HG03460 (cell line): ENCODE measurements around the gene RAB3C.

Experiments
- ATAC-seq: cut with Tn5 transposase; IDR thresholded peaks from one replicate; pipeline ENCODE4 v1.9.1; 2021; ENCODE audit not compliant: unreplicated experiment

Gene RAB3C

GRCh38 chr5:58718269-58718978 lies 135.5 kb downstream of the RAB3C start:
- no peak for ATAC-seq

GRCh38 chr5:58722160-58722559 lies 139.3 kb downstream of the RAB3C start:
- ATAC-seq, result no peak

DNA sequence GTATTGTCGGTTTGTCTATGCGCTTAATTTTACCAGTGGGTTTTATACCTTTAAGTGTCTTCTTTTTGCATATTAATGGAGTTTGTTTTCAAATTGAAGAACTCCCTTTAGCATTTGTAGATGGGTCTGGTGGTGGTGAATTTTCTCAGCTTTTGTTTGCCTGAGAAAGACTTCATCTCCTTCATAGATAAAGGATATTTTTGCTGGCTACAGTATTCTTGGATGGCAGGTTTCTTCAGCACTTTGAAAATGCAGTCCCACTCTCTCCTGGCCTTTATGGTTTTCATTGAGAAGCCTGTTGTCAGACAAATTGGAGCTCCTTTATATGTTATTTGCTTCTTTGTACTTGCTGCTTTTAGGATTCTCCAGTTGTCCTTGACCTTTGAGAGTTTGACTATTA lies 142.1 kb downstream of the RAB3C start:
- ATAC-seq, result no peak

DNA sequence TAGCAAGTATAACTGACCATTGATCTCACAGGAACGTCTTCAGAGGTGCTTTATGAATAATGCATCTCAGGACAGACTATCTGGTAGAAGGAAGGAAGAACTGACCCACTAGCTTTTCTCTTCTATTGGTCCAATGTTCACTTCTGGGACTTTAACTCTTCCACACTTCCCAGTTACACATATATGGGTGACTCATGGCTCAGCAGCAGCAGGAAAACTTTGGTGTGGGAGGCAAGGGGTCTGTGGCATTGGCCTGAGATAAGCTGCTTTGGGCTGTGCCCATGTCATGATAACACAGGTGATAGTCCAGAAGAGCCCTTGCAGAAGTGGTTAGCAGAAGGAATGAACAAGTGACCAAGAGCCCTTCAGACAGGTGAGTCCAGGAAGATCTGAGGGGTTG lies 148.8 kb downstream of the RAB3C start:
- ATAC-seq, result no peak

DNA sequence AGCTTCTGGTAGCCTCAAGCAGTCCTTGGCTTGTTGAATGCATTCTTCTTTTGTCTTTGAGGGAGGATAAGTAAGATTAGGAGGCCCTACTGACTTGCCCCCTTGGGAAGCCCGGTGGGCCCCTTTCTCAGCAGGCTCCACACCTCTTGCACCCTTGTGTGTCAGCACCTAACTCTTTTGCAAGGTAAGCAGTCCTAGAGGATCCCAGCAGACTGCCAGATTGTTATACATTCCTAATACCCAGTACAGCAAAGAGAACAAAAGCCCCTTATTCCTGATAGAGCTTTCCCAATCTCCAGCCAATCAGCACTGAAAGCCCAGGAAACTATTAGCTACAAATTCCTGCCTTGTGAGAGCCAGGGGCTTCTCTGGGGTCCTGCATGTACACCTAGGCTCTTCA lies 152.8 kb downstream of the RAB3C start:
- ATAC-seq, result no peak

GRCh38 chr5:58736214-58736613 lies 153.3 kb downstream of the RAB3C start:
- no peak for ATAC-seq

DNA sequence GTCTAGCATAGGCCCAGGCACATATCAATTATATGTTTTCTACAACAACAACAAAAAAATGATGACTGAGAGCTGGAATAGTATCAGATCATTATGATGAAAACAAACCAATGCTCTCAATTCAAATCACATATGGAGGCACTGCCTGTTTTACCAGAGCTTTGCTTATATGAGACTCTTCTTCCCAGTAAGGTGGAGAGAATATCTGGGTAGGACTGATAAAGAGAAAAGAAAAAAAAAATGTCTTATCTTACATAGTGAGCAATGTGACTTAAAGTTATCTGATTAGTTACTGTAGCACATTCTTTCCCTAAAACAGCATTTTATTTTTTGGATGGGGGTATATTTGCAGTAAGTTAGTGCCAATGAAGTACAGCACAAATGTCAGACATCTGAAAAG lies 154.8 kb downstream of the RAB3C start:
- no peak for ATAC-seq

DNA sequence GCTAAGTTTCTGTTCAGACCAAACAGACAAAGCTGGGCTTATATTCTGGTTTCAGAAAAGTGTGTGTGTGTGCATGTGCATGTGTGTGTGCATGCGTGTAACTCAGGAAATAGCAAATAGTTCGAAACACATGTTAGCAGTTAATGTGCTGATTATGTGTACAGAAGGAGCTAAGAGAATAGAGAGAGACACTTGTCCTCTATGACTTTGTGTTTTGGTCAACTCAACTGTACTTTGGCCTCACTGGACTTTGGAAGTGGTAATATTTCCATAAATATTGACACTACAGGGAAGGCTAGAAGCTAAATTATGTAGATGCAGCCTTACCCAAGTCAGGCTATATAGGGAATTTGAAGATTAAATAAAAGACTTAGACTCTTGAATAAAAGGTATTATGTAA lies 155.5 kb downstream of the RAB3C start:
- ATAC-seq, result no peak

DNA sequence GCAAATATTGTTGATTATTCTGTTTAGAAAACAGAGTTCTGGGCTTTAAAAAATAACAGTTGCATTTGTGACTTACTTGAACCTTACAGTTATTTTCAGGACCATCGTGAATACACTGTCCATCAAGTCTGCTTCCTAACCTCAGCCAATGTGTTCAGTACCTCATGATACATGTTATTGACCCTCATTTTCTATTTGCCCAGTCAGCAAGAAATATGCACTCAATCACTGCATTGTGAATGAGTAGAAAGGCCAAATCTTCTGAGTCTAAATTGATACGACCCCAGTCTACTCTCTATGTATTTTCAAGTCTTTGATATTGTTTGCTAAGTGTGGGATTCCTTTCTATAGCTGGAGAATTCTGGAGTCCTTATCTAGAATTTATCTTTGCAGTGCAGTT lies 156.2 kb downstream of the RAB3C start:
- ATAC-seq, result no peak

DNA sequence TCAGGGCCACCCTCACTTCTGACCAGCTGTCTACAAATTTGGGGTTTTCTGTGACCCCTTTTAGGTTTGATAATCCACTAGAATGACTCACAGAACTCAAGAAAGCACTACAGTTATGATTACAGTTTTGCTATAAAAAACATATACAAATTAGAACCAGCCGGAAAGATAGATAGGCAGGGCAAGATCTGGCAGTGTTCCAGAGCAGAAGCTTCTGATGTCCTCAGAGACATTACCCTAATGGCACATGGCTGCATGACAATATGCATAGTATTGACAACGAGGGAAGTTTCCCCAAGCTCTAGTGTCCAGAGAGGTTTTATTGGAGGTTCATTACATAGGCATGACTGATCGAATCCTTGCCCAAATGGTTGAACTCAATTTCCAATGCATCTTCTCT lies 158.1 kb downstream of the RAB3C start:
- no peak for ATAC-seq

DNA sequence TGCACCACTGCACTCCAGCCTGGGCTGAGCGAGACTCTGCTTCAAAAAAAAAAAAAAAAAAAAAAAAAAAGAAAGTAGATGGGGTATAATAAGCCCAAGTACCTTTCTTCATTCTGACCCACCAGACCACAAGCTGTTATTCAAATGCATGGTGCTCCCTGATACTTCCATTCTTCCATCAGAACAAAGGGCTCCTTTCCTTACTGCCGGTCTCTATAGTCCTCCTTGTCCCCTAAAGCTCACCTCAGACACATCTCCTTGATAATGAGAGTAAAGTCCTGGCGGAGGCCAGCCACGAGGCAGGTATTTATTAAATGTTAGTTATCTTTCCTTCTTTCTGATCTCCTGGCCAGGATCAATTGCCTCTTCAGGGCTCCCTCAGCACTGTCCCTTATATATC lies 162.5 kb downstream of the RAB3C start:
- ATAC-seq, result no peak

GRCh38 chr5:58746321-58746720 lies 163.4 kb downstream of the RAB3C start:
- ATAC-seq, result no peak

DNA sequence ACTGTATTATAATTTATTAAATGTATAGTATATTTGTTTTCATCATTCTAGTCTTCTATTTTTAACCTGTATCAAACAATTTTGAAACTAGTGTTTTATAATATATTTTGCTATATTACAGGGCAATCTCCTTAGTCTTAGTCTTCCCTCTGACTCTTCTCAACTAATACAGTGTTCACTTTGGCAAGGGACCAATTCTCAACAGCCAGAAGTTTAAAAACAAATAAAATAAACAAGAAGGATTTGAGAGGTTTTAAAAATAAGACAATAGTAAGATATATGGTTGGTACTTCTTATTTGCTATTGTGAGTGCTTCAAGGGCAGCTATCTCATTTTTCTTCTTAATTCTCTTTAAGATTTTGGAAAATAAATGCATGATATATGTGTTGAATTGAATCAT lies 167.2 kb downstream of the RAB3C start:
- no peak for ATAC-seq

DNA sequence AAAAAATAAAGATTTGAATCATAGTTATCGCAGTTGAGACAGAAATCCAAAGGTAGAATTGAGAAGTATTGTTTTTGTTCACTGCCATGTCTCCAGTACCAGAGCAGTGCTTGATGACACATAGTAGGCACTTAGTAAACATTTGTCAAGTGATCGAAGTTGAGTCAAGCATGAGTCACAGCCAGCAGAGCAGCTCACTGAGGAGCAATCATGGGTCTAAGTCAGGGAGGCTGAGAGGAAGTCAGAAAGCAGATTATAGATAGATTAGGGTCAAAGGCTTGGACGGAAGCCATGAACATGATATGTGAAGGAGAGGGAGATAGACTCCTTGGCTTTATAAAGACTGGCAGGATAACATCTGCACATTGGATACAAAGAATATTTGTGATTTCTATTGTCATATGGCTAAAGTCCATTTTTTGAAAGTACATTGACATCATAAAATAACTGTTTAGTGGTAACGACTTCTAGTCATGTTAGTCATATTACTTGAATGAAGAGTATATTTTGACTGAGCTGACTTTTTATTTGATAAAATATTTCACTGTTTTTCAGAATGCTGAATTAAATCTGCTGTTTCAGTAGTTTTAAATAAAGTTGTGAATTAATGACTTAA lies 168.5 kb downstream of the RAB3C start:
- no peak for ATAC-seq

DNA sequence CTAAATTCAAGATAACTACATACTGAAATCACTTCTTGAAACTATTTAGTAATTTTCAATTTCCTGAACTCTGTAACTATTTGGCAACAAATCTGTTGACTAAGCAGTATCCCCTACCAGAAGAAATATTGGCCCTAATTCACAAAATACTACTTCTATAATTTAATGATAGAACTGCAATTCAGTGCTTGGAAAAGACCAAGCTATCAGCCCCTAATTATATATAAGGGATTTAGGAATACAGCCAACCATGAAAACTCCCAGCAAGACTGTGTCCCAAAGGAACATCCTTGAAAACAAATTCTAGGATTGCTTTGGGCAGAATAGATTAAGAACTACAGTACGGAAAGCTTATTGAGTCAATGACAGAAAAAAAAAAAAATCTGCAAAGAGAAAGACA lies 169.2 kb downstream of the RAB3C start:
- ATAC-seq, result no peak

- no peak for ATAC-seq
Observed at GRCh38 chr5:58753446-58753845, 170.6 kb downstream of the RAB3C start.

DNA sequence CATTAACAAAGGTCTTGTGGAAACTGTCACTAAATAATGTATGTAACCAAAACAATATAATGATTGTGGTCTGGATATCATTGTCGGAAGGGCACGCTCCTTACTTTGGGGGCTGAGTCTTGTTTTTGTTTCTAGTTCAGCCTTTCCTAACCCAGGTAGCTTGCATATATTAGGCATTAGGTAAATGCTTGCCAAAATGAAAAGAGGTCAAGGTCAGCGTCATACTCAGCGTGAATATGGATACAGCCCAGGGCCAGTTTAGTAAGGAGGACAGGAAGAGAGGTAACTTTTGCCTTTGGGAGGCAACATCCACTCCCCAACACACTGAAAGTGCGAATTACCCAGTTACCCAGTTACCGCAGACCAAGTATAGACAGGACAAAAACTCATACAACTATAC lies 171.4 kb downstream of the RAB3C start:
- no peak for ATAC-seq

DNA sequence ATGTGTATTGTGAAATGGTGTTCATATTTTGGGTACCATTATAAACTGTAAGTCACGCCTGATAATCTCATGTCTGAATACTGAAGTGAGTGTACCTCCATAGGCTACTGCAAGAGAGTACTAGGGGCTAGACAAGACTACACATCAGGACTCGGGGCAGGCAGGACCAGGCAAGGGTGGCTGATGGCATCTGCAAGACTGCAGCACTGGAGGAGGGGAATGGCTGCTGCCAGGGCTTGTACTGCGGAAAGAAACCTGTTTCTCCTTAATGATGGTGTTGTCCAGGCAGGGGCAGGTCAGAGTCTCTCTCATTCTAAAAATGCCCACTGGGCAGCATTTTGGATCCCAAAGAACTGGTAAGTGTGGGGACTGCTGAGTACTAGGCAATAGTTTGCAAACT lies 172.5 kb downstream of the RAB3C start:
- no peak for ATAC-seq

GRCh38 chr5:58759745-58760144 lies 176.9 kb downstream of the RAB3C start:
- ATAC-seq, result peak; percentile 87

- no peak for ATAC-seq
Observed at GRCh38 chr5:58760222-58760621, 177.3 kb downstream of the RAB3C start.

DNA sequence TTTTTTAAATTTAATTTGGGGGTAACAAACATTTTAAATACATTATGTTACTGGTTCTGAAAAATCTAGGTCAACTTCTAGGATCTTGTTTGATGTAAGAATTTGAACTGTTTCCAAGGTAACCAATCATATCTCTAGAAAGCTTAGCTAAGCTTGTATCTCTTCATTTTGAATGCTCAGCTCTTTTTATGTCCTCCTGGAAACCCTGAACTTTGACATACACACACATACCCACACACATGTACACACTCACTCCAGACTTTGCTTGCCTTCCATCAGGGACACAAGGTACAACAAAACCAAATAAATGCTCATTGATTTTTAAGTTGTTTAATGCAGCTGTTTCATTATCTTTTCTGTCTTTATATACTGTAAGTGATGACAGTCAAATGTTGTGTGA lies 178.5 kb downstream of the RAB3C start:
- no peak for ATAC-seq

- no peak for ATAC-seq
Observed at GRCh38 chr5:58763390-58763789, 180.5 kb downstream of the RAB3C start.

DNA sequence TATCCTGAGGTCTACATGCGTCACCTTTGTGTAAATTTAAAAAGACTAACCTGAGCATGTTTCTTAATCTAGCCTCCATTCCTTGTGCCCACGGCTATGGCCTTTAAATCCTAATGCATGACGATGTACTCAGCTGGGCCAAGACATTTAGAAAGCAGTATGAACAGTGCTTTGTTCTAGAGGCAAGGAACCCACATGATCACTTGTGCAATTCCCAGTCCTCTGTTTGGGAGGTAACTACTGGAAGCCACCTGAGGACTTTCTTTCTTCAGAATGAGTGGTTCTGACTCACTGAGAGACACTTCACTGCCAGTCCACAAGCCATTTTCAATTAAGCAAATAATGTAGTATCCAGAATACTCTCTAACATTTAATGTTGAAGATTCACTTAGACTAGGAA lies 181.3 kb downstream of the RAB3C start:
- no peak for ATAC-seq
